H9 (cell line): ENCODE data around the gene RPAP2. TPM values are rescaled to one million over a fixed set of nuclear protein-coding genes. Genes with fewer than 3 reads are reported as not detected.

Experiments used
- DNase-seq: peaks from one replicate; pipeline ENCODE4 v3.0.0-alpha.2; 2017
- H2AFZ ChIP-seq: one replicate; pipeline ENCODE4 v1.6.1; 2013; ENCODE audit warnings: mild to moderate bottlenecking, low read length, control low read depth, moderate library complexity
- H2AK5ac ChIP-seq: 2 replicates; pipeline ENCODE4 v1.6.1; 2013; ENCODE audit warnings: low read length, control low read depth, mixed read lengths; ENCODE audit not compliant: insufficient read length
- H2BK120ac ChIP-seq: one replicate; pipeline ENCODE4 v1.6.1; 2013; ENCODE audit warnings: low read depth, mild to moderate bottlenecking, low read length, control low read depth, inconsistent platforms; ENCODE audit not compliant: poor library complexity, severe bottlenecking
- H2BK12ac ChIP-seq: 2 replicates; pipeline ENCODE4 v1.6.1; 2013; ENCODE audit warnings: low read length, control low read depth, mixed read lengths, low read depth; ENCODE audit not compliant: insufficient read length
- H2BK15ac ChIP-seq: 2 replicates; pipeline ENCODE4 v1.6.1; 2013; ENCODE audit warnings: low read depth, low read length, control low read depth
- H2BK20ac ChIP-seq: one replicate; pipeline ENCODE4 v1.6.1; 2013; ENCODE audit warnings: low read depth, mild to moderate bottlenecking, low read length, control low read depth, inconsistent platforms; ENCODE audit not compliant: poor library complexity, severe bottlenecking
- H2BK5ac ChIP-seq: 2 replicates; pipeline ENCODE4 v1.6.1; 2013; ENCODE audit warnings: low read length, control low read depth, mixed read lengths; ENCODE audit not compliant: insufficient read length
- H3K14ac ChIP-seq: 2 replicates; pipeline ENCODE4 v1.6.1; 2013; ENCODE audit warnings: low read length, control low read depth; ENCODE audit not compliant: insufficient read depth
- H3K18ac ChIP-seq: 2 replicates; pipeline ENCODE4 v1.6.1; 2013; ENCODE audit warnings: low read depth, mild to moderate bottlenecking, mixed read lengths, low read length, control low read depth; ENCODE audit not compliant: insufficient read length
- H3K23ac ChIP-seq: 2 replicates; pipeline ENCODE4 v1.6.1; 2013; ENCODE audit warnings: low read length, control low read depth, mixed read lengths, low read depth; ENCODE audit not compliant: insufficient read length
- H3K23me2 ChIP-seq: 2 replicates; pipeline ENCODE4 v1.6.1; 2013; ENCODE audit warnings: low read depth, mild to moderate bottlenecking, mixed read lengths, low read length, control low read depth; ENCODE audit not compliant: insufficient read length, poor library complexity, severe bottlenecking
- H3K27ac ChIP-seq: 2 replicates; pipeline ENCODE4 v1.5.1; 2013; ENCODE audit warnings: low read length, control low read depth, mixed read lengths, low read depth; ENCODE audit not compliant: insufficient read length
- H3K27me3 ChIP-seq: 2 replicates; pipeline ENCODE4 v1.6.1; 2013; ENCODE audit warnings: low read length, control low read depth, inconsistent platforms; ENCODE audit not compliant: insufficient read depth
- H3K4ac ChIP-seq: 2 replicates; pipeline ENCODE4 v1.6.1; 2013; ENCODE audit warnings: low read depth, mild to moderate bottlenecking, control low read depth, inconsistent platforms, low read length, moderate library complexity
- H3K4me1 ChIP-seq: 2 replicates; pipeline ENCODE4 v1.6.1; 2013; ENCODE audit warnings: low read length, control low read depth, inconsistent platforms; ENCODE audit not compliant: insufficient read depth
- H3K4me2 ChIP-seq: 2 replicates; pipeline ENCODE4 v1.6.1; 2013; ENCODE audit warnings: low read length, control low read depth, mixed read lengths; ENCODE audit not compliant: insufficient read length, insufficient read depth
- H3K56ac ChIP-seq: 2 replicates; pipeline ENCODE4 v1.6.1; 2013; ENCODE audit warnings: low read depth, mild to moderate bottlenecking, mixed read lengths, low read length, control low read depth; ENCODE audit not compliant: insufficient read length
- H3K79me1 ChIP-seq: 2 replicates; pipeline ENCODE4 v1.6.1; 2013; ENCODE audit warnings: low read depth, mild to moderate bottlenecking, moderate library complexity, low read length, control low read depth, inconsistent platforms; ENCODE audit not compliant: insufficient read depth, poor library complexity, severe bottlenecking
- H3K79me2 ChIP-seq: 2 replicates; pipeline ENCODE4 v1.6.1; 2013; ENCODE audit warnings: low read length, control low read depth, inconsistent platforms; ENCODE audit not compliant: insufficient read depth
- H3K9ac ChIP-seq: 2 replicates; pipeline ENCODE4 v1.6.1; 2013; ENCODE audit warnings: low read length, control low read depth, mixed read lengths; ENCODE audit not compliant: insufficient read length; ENCODE audit errors: extremely low read depth
- H3K9me3 ChIP-seq: one replicate; pipeline ENCODE4 v1.6.1; 2013; ENCODE audit warnings: low read depth, low read length, inconsistent platforms; ENCODE audit not compliant: control insufficient read depth
- H3T11ph ChIP-seq: one replicate; pipeline ENCODE4 v1.6.1; 2013; ENCODE audit warnings: mild to moderate bottlenecking, low read length, control low read depth, inconsistent platforms
- H4K20me1 ChIP-seq: one replicate; pipeline ENCODE4 v1.6.1; 2013; ENCODE audit not compliant: control insufficient read depth, insufficient read length, insufficient read depth
- H4K5ac ChIP-seq: 2 replicates; pipeline ENCODE4 v1.6.1; 2013; ENCODE audit warnings: low read depth, mild to moderate bottlenecking, mixed read lengths, low read length, control low read depth; ENCODE audit not compliant: insufficient read length
- H4K8ac ChIP-seq: replicated peaks from 2 replicates; pipeline ENCODE4 v1.6.1; 2013; ENCODE audit warnings: low read length, control low read depth, mixed read lengths, low read depth; ENCODE audit not compliant: insufficient read length
- H4K91ac ChIP-seq: 2 replicates; pipeline ENCODE4 v1.6.1; 2013; ENCODE audit warnings: low read depth, mild to moderate bottlenecking, moderate library complexity, mixed read lengths, low read length, control low read depth; ENCODE audit not compliant: insufficient read length
- H3K27ac Mint-ChIP-seq, 3 experiments: 2 replicates in 2 of 3; 3 replicates in 1 of 3; pipeline ENCODE4 v1.8.0; 2020 to 2021; ENCODE audit warnings: mixed read lengths in 3 of 3, mild to moderate bottlenecking in 1 of 3, moderate library complexity in 1 of 3
- H3K27me3 Mint-ChIP-seq: 2 replicates; pipeline ENCODE4 v1.8.0; 2021; ENCODE audit warnings: low read depth, mild to moderate bottlenecking, moderate library complexity, mixed read lengths
- H3K36me3 Mint-ChIP-seq, 3 experiments: 2 replicates in 2 of 3; 3 replicates in 1 of 3; pipeline ENCODE4 v1.8.0; 2020 to 2021; ENCODE audit warnings: low read depth in 3 of 3, mixed read lengths in 3 of 3; ENCODE audit not compliant: insufficient read depth in 1 of 3
- H3K4me1 Mint-ChIP-seq, 2 experiments: 2 replicates each; pipeline ENCODE4 v1.8.0; 2020; ENCODE audit warnings: mixed read lengths in 2 of 2
- H3K4me3 Mint-ChIP-seq, 2 experiments: 2 replicates in 1 of 2; 3 replicates in 1 of 2; pipeline ENCODE4 v1.8.0; 2020 to 2021; ENCODE audit warnings: mild to moderate bottlenecking in 2 of 2, mixed read lengths in 2 of 2, moderate library complexity in 1 of 2
- H3K9me3 Mint-ChIP-seq, 2 experiments: 2 replicates in 1 of 2; 3 replicates in 1 of 2; pipeline ENCODE4 v1.8.0; 2020; ENCODE audit warnings: mild to moderate bottlenecking in 2 of 2, mixed read lengths in 2 of 2, moderate library complexity in 1 of 2
- CTCF ChIP-seq: fragments of 200-600 bp; sonication (generic); conservative IDR thresholded peaks from 3 replicates; pipeline ENCODE4 v1.8.0; 2021; ENCODE audit warnings: antibody characterized with exemption, mild to moderate bottlenecking
- WGBS: extraction: QIAGEN DNeasy Blood & Tissue Kit; methylation state at CpG from one replicate; pipeline ENCODE4 v1.1.7; 2013; ENCODE audit warnings: missing lambda C conversion rate, low lambda C conversion rate, mixed read lengths; ENCODE audit not compliant: insufficient read length; ENCODE audit errors: extremely low coverage; 5-methylcytosine and 5-hydroxymethylcytosine counted together
- total RNA-seq: library from RNA; stranded (reverse); gene quantifications from 2 replicates; pipeline ENCODE4 v1.2.1, GENCODE V29; 2021

RPAP2 gene
- total RNA-seq, 1 experiment from 2014 or later: 27.4 TPM

- WGBS: no CpG with 5 or more reads among the region's 5 CpGs
- H3K36me3 Mint-ChIP-seq: no peaks in the 10 kb centered on the region
These were observed 143.5 kb downstream of the RPAP2 start for GRCh38 chr1:92442351-92442750.

More at GRCh38 chr1:92442351-92442750, 143.5 kb downstream of the RPAP2 start:
- Mint-ChIP-seq H3K27ac (0 out of 7 replicates have a peak overlapping the region, but pooled peaks of 1 of the 3 experiments have one; percentile 44), H3K27me3 (no peaks in the 10 kb centered on the region; the same call in 1 of the 2 replicates), H3K4me3 (no peak overlapping the region), H3K4me1 (peaks cover 16 to 17% of the 10 kb centered on the region in 2 experiments), H3K9me3 (peaks cover 2% of the 10 kb centered on the region in 2 experiments; a peak in 1 of 5 replicates)
- Histone ChIP-seq H3K4me2 (no peak overlapping the region), H2AFZ (no peak overlapping the region), H2BK15ac (no peak overlapping the region), H4K91ac (no peak overlapping the region), H4K20me1 (no peaks in the 10 kb centered on the region), H3K27me3 (no peaks in the 10 kb centered on the region), H2BK12ac (no peak overlapping the region), H3K27ac (no peak overlapping the region), H2AK5ac (no peak overlapping the region), H3K79me2 (no peaks in the 10 kb centered on the region), H3K18ac (no peak overlapping the region), H2BK5ac (no peak overlapping the region), H3K9me3 (no peaks in the 10 kb centered on the region), H3K23me2 (no peaks in the 10 kb centered on the region), H2BK20ac (no peak overlapping the region), H3T11ph (no peak overlapping the region), H4K8ac (no peak overlapping the region), H3K9ac (no peak overlapping the region), H3K4me1 (no peaks in the 10 kb centered on the region), H3K14ac (peak overlapping the region; percentile 18; the same call in 1 of the 2 replicates), H4K5ac (no peak overlapping the region), H3K4ac (no peak overlapping the region), H2BK120ac (no peak overlapping the region), H3K79me1 (no peaks in the 10 kb centered on the region), H3K23ac (no peak overlapping the region), H3K56ac (no peak overlapping the region)
- no peak for DNase-seq
- no peak for TF ChIP-seq CTCF
